Smooth muscle cell (in vitro differentiated cells): Measurements from ENCODE around the gene RIOK1. TPM values are rescaled to one million over a fixed set of nuclear protein-coding genes. Genes with fewer than 3 reads are reported as not detected.

Experiments
- DNase-seq: peaks from one replicate; lab custom pipeline; 2025; ENCODE audit not compliant: unreplicated experiment; lab: John Stamatoyannopoulos, UW
- H2AFZ ChIP-seq: fragments of 200-600 bp; sonication (generic); 2 replicates; pipeline ENCODE4 v1.6.0; 2016; ENCODE audit warnings: antibody characterized with exemption, low read depth, mild to moderate bottlenecking
- H3F3A ChIP-seq: fragments of 200-600 bp; sonication (generic); 2 replicates; pipeline ENCODE4 v1.6.0; 2017; ENCODE audit warnings: antibody characterized with exemption, low read depth
- H3K27ac ChIP-seq: fragments of 200-600 bp; sonication (generic); 2 replicates; pipeline ENCODE4 v1.5.1; 2016; ENCODE audit warnings: low read depth, mild to moderate bottlenecking
- H3K27me3 ChIP-seq: fragments of 200-600 bp; sonication (generic); 2 replicates; pipeline ENCODE4 v1.6.1; 2016; ENCODE audit warnings: low read depth, mild to moderate bottlenecking
- H3K36me3 ChIP-seq: fragments of 200-600 bp; sonication (generic); 2 replicates; pipeline ENCODE4 v1.5.1; 2016; ENCODE audit warnings: low read depth
- H3K4me1 ChIP-seq: fragments of 200-600 bp; sonication (generic); 2 replicates; pipeline ENCODE4 v1.5.1; 2016; ENCODE audit warnings: low read depth
- H3K4me2 ChIP-seq: fragments of 200-600 bp; sonication (generic); 2 replicates; pipeline ENCODE4 v1.6.0; 2016; ENCODE audit warnings: mild to moderate bottlenecking
- H3K4me3 ChIP-seq: fragments of 200-600 bp; sonication (generic); 2 replicates; pipeline ENCODE4 v1.5.1; 2016; ENCODE audit warnings: mild to moderate bottlenecking
- H3K79me2 ChIP-seq: fragments of 200-600 bp; sonication (generic); 2 replicates; pipeline ENCODE4 v1.6.0; 2016; ENCODE audit warnings: low read depth, mild to moderate bottlenecking
- H3K9ac ChIP-seq: fragments of 200-600 bp; sonication (generic); 2 replicates; pipeline ENCODE4 v1.6.0; 2016; ENCODE audit warnings: low read depth
- H3K9me3 ChIP-seq: fragments of 200-600 bp; sonication (generic); replicated peaks from 2 replicates; pipeline ENCODE4 v1.5.1; 2016; ENCODE audit warnings: low read depth
- H4K20me1 ChIP-seq: fragments of 200-600 bp; sonication (generic); 2 replicates; pipeline ENCODE4 v1.6.0; 2016; ENCODE audit warnings: low read depth
- WGBS: methylation state at CpG from one replicate; pipeline ENCODE4 v1.1.7; 2016; ENCODE audit warnings: low lambda C conversion rate; 5-methylcytosine and 5-hydroxymethylcytosine counted together
- polyA plus RNA-seq: library from polyadenylated mRNA; unstranded; fragments of >200 nt; fragmentation: Nextera tagmentation; extraction: Ambion mirVana; gene quantifications from 2 replicates; pipeline ENCODE4 v1.2.1, GENCODE V29; 2016
- total RNA-seq: library from RNA; depleted of rRNA; stranded (reverse); fragments of >200 nt; gene quantifications from 2 replicates; pipeline ENCODE4 v1.2.3, GENCODE V29; 2014
- TF ChIP-seq, protein P1 (sequence below): fragments of 200-600 bp; sonication (generic); IDR thresholded peaks from 2 replicates; pipeline ENCODE4 v1.5.1; 2017; ENCODE audit warnings: borderline replicate concordance, mild to moderate bottlenecking, antibody characterized with exemption; ENCODE audit not compliant: insufficient read depth, poor library complexity, severe bottlenecking

RIOK1 gene
- total and polyA plus RNA-seq, 2 experiments from 2014 or later: 12.4 TPM

DNA sequence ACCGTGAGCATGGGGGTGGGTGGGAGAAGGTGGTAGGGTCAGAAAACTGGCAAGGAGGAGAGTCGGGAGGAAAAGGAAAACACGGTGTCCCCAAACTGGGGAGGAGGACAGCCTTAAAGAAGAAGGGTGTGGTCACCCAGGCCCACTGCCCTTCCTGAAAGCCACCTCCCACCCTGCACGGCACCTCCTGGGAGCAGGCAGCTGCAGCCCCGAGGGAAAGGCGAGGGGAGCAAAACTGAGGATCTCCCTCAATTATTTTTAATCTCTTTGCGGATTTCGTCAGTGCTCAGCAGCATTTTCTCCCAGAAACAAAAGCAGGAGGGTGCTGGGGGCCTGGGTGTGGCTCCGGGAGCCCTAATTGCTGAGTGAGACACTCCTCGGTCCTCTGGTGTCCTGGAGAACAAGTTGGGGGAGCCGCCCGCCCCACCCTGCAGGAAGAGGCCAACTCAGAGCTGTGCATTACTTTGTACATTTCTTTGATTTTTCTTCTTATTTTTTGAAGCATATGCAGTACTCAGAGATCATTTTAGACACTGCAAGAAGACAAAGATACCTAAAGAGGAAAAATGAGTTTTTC is 56.4 kb downstream of the RIOK1 start:
- no peak for DNase-seq
- Histone ChIP-seq H4K20me1 (no peaks in the 10 kb centered on the region), H3K36me3 (no peaks in the 10 kb centered on the region), H3K79me2 (no peaks in the 10 kb centered on the region), H3K9ac (no peak overlapping the region), H3K27me3 (no peaks in the 10 kb centered on the region), H3K4me2 (peak overlapping the region; percentile 17), H3K27ac (peak overlapping the region; percentile 80), H3K4me3 (no peak overlapping the region), H3F3A (no peaks in the 10 kb centered on the region), H3K4me1 (peaks cover 15% of the 10 kb centered on the region), H2AFZ (no peak overlapping the region), H3K9me3 (no peaks in the 10 kb centered on the region)
- TF ChIP-seq, protein P1, sequence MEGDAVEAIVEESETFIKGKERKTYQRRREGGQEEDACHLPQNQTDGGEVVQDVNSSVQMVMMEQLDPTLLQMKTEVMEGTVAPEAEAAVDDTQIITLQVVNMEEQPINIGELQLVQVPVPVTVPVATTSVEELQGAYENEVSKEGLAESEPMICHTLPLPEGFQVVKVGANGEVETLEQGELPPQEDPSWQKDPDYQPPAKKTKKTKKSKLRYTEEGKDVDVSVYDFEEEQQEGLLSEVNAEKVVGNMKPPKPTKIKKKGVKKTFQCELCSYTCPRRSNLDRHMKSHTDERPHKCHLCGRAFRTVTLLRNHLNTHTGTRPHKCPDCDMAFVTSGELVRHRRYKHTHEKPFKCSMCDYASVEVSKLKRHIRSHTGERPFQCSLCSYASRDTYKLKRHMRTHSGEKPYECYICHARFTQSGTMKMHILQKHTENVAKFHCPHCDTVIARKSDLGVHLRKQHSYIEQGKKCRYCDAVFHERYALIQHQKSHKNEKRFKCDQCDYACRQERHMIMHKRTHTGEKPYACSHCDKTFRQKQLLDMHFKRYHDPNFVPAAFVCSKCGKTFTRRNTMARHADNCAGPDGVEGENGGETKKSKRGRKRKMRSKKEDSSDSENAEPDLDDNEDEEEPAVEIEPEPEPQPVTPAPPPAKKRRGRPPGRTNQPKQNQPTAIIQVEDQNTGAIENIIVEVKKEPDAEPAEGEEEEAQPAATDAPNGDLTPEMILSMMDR: no peak
- WGBS: 80% methylated on average over 11 of the region's 12 CpGs

DNA sequence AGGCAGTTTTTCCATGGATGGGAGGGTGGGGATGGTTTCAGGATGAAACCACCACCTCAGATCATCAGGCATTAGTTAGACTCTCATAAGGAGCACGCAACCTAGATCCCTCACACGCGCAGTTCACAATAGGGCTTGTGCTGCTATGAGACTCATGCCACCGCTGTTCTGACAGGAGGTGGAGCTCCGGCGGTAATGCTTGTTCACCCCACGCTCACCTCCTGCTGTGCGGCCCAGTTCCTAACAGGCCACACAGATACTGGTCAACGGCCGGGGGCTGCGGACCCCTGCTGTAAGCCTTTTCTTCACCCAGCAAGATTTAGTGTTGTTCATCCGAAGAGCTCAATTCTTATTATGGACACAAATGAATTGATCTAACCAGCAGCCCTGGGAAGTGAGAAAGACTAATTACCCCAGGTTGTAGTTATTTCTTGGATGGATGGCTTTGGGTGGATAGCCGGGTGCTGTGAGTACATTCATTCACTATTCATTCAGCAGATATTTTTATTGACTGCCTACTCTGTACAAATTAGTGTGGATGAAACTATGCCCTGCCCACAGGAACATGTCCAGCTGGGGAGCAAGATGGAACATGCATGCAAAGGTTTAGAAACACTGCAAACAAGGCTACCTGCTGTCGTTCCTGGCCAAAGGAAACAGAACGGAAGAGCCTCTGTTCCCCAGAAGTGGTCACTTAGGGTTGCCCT is 57.2 kb downstream of the RIOK1 start:
- Histone ChIP-seq H3K36me3 (no peaks in the 10 kb centered on the region), H2AFZ (no peak overlapping the region), H3K9me3 (no peaks in the 10 kb centered on the region), H3K27ac (peak overlapping the region; percentile 80), H3K9ac (no peak overlapping the region), H3K79me2 (no peaks in the 10 kb centered on the region), H3K4me1 (peaks cover 15% of the 10 kb centered on the region), H3K4me3 (no peak overlapping the region), H3F3A (no peaks in the 10 kb centered on the region), H3K27me3 (no peaks in the 10 kb centered on the region), H3K4me2 (peak overlapping the region; percentile 17), H4K20me1 (no peaks in the 10 kb centered on the region)
- DNase-seq: no peak
- TF ChIP-seq, protein P1: no peak
- 81% methylated on average over 15 of the region's 15 CpGs for WGBS

DNA sequence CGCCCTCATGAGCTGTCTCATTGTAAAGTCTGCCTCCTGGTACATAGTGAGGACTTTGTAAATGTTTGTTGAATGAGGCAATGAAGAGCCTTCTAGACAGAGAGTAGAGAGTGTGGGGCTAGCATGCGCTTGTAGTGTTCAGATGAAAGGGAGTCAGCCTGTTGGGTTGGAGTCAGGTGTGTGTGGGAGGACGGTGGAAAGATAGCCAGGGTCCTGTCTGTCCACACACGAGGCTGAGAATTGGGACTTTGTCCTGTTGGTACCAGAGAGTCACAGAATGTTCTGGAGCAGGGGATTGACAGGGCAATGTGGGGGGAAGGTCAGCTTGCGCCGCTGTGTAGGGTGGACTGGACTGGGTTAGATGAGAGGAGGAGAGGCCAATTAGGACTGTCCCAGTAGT is 58.6 kb downstream of the RIOK1 start:
- H3K9me3 ChIP-seq: no peaks in the 10 kb centered on the region
- no peak for DNase-seq
- H3K4me2 ChIP-seq: no peak overlapping the region
- no peaks in the 10 kb centered on the region for H3K79me2 ChIP-seq
- H3F3A ChIP-seq: no peaks in the 10 kb centered on the region
- 83% methylated on average over 6 of the region's 6 CpGs for WGBS
- H3K27ac ChIP-seq: no peak overlapping the region
- H3K4me1 ChIP-seq: peaks cover 15% of the 10 kb centered on the region
- no peaks in the 10 kb centered on the region for H4K20me1 ChIP-seq
- no peaks in the 10 kb centered on the region for H3K36me3 ChIP-seq
- no peak overlapping the region for H3K4me3 ChIP-seq
- H3K27me3 ChIP-seq: no peaks in the 10 kb centered on the region
- no peak overlapping the region for H3K9ac ChIP-seq
- H2AFZ ChIP-seq: no peak overlapping the region
- TF ChIP-seq, protein P1: no peak
